H1 (cell line): ENCODE results near the gene VPS13C. TPM values are rescaled to one million over a fixed set of nuclear protein-coding genes. Genes with fewer than 3 reads are reported as not detected.

ENCODE experiments used
- POU5F1 ChIP-seq: IDR thresholded peaks from 2 replicates; pipeline ENCODE4 v1.6.1; 2011; ENCODE audit warnings: low read depth, mild to moderate bottlenecking, low read length, moderate library complexity
- YY1 ChIP-seq: IDR thresholded peaks from 2 replicates; pipeline ENCODE4 v1.6.1; 2011; ENCODE audit warnings: low read depth, mild to moderate bottlenecking, low read length
- polyA plus RNA-seq, 7 experiments: library from polyadenylated mRNA; depleted of rRNA in 3 of 7; stranded (reverse) in 5 of 7; unstranded in 2 of 7; fragments of >200 nt in 5 of 7; fragments of 200-250 nt in 2 of 7; gene quantifications; 1 replicate in 5 of 7; 2 replicates in 1 of 7; 4 replicates in 1 of 7; pipeline versions ENCODE4 v1.2.1 to v1.2.3, GENCODE V29; 2011 to 2013; ENCODE audit warnings: missing spikeins in 2 of 7, mixed read lengths in 2 of 7
- total RNA-seq: library from RNA; stranded (reverse); fragmentation: NEBNext Ultra II Directional; extraction: Animal tissue kit (Norgen Biotek cat#: 25700); gene quantifications from 2 replicates; pipeline ENCODE4 v1.2.1, GENCODE V29; 2021

The VPS13C gene
- total and polyA plus RNA-seq, 2 of the 8 experiments (the other 6 are each of a cell fraction or from before 2014, with no cell fraction given), result 4.8 to 18.8 TPM

- no peak for TF ChIP-seq YY1
- no peak for TF ChIP-seq POU5F1
These were observed 210.8 kb downstream of the VPS13C start (continued) for GRCh38 chr15:61849447-61849846.
